Vagina (tissue), 2 donors: ENCODE data around the gene SMG7.

ENCODE experiments used
- POLR2A ChIP-seq, 2 donors: fragments of 450-650 bp; IDR thresholded peaks; one replicate each; pipeline ENCODE4 v1.6.1; 2017; ENCODE audit warnings: antibody characterized with exemption in 2 of 2, mild to moderate bottlenecking in 2 of 2, moderate library complexity in 2 of 2
- POLR2AphosphoS5 ChIP-seq, 2 donors: sonication (generic); formaldehyde crosslinking; IDR thresholded peaks; one replicate each; pipeline ENCODE4 v1.9.0; 2017; ENCODE audit warnings: antibody characterized with exemption in 2 of 2, mild to moderate bottlenecking in 2 of 2, low read depth in 1 of 2; ENCODE audit not compliant: insufficient read depth in 1 of 2
- TF ChIP-seq, protein P1 (sequence below), 3 experiments: fragments of 450-650 bp in 2 of 3; fragments of 200-600 bp in 1 of 3; sonication (generic) in 1 of 3; IDR thresholded peaks; one replicate each; pipeline ENCODE4 v1.5.1; 2017 to 2019; ENCODE audit warnings: antibody characterized with exemption in 3 of 3, mild to moderate bottlenecking in 2 of 3, moderate library complexity in 2 of 3

DNA sequence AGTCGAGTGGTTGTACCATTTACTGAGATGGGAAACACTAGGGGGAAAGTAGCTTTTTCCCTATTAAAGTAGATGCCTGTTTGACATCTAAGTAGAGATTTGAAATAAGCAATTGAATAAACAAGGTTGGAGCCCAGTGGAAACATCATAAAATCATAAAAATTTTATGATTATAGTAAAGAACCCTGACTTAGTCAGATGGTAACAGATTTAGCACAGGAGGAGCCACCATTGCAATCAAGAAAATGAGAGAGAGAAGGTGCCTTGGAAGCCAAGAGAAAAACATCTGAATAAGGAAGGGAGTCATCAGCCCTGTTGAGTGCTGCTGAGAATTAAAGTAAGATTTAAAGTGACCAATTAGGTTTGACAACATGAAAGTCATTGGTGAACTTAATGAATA, 49.8 kb downstream of the SMG7 start:
- TF ChIP-seq, protein P1, sequence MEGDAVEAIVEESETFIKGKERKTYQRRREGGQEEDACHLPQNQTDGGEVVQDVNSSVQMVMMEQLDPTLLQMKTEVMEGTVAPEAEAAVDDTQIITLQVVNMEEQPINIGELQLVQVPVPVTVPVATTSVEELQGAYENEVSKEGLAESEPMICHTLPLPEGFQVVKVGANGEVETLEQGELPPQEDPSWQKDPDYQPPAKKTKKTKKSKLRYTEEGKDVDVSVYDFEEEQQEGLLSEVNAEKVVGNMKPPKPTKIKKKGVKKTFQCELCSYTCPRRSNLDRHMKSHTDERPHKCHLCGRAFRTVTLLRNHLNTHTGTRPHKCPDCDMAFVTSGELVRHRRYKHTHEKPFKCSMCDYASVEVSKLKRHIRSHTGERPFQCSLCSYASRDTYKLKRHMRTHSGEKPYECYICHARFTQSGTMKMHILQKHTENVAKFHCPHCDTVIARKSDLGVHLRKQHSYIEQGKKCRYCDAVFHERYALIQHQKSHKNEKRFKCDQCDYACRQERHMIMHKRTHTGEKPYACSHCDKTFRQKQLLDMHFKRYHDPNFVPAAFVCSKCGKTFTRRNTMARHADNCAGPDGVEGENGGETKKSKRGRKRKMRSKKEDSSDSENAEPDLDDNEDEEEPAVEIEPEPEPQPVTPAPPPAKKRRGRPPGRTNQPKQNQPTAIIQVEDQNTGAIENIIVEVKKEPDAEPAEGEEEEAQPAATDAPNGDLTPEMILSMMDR (IDR thresholded peaks at IDR 0.05), result no peak
- no peak for TF ChIP-seq POLR2A (IDR thresholded peaks at IDR 0.05)
- no peak for TF ChIP-seq POLR2AphosphoS5 (IDR thresholded peaks at IDR 0.05; ENCODE audit: insufficient read depth in 1 of 2, low read depth in 1 of 2)
